ENCODE results near the gene OPRD1.
"Not testable (repeated sequence)": the region's sequence is repeated elsewhere in the genome, so short reads cannot be mapped to it uniquely, and the experiment has no call there.

The OPRD1 gene

GRCh38 chr1:28811766-28812668, at the start of gene OPRD1:
Gene OPRD1, plus strand, starts transcription at chr1:28812170. Its CDS starts 214 bp downstream, at chr1:28812384.
- DNase-seq (ENCODE audit: low read depth) = no peak

GRCh38 chr1:28766532-28767183, 45.3 kb upstream of the OPRD1 start:
- DNase-seq (ENCODE audit: low read depth) = no peak

GRCh38 chr1:28770601-28771165, 41.3 kb upstream of the OPRD1 start:
- no peak for DNase-seq (ENCODE audit: low read depth)

- DNase-seq (ENCODE audit: low read depth) = not testable (repeated sequence)
Observed at GRCh38 chr1:28771921-28772320, 40.0 kb upstream of the OPRD1 start.

GRCh38 chr1:28773105-28773504, 38.9 kb upstream of the OPRD1 start:
- DNase-seq (ENCODE audit: low read depth) = no peak

DNA sequence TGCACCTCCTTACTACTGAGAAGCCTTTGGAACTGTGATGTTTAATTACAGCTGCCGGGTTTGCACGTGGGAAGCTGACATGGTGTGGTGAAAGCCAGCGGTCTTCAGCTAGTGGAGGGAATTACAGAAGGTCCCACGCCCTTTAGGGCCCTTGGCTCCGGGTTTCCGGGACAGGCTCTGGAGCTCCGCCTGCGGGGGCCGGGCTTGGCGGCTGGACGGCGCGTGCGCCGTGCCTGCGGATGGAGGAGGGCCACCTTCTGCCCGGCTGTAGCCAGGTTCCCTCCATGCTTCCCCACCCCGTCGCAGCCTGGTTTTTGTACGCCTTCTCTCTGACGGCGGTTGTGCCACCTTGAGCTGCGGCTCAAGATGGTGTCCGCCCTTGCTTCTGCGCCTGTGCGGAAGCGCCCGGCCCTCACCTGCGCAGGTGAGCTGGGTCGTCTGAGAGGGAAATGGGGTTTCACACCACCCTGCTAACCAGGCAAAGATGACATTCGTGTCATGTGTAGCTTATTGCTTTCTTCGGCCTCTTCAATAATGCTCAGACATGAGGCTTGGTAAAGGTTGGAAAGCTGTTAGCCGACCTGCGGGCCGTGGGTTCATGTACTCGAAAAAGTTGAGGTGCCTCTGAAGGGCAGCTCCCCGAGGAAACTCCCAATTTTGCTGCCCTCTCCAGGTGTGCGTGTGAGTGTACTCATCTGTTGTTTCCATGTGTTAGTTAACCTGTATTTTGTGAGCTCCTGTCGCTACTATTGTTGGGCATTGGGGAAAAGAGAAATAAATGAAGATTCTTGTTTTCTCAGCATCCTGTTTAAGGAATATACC, 36.6 kb upstream of the OPRD1 start:
- DNase-seq (ENCODE audit: low read depth) = peak; percentile 44

DNA sequence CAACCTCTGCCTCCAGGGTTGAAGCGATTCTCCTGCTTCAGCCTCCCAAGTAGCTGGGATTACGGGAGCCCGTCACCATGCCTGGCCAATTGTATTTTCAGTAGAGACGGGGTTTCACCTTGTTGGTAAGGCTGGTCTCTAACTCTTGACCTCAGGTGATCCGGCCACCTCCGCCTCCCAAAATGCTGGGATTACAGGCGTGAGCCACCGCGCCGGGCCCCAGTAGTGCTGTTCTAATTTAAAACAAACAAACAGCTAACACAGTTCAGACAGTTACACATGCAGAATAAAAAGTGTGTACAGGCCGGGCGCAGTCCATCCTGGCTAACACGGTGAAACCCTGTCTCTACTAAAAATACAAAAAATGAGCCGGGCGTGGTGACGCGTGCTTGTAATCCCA, 35.6 kb upstream of the OPRD1 start:
- no peak for DNase-seq (ENCODE audit: low read depth)

DNA sequence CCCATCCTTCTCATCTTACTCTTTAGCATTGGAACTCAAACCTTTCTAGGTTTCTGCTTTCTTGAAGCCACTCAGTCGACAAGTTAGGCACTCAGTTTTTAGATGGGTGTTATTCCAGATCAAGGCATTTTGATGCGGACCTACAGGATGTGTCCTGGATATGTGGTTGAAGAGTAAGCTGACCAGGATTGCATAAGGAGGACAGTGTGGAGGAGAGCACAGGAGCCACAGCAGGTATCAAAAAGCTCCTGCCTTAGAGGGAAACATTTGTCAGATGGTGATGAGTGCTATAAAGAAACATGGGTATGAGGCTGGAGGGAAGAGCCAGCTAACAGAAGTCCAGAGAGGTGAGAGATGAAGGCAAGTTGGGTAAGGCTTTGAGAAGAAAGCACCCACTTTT, 33.9 kb upstream of the OPRD1 start:
- DNase-seq (ENCODE audit: low read depth) = no peak

DNA sequence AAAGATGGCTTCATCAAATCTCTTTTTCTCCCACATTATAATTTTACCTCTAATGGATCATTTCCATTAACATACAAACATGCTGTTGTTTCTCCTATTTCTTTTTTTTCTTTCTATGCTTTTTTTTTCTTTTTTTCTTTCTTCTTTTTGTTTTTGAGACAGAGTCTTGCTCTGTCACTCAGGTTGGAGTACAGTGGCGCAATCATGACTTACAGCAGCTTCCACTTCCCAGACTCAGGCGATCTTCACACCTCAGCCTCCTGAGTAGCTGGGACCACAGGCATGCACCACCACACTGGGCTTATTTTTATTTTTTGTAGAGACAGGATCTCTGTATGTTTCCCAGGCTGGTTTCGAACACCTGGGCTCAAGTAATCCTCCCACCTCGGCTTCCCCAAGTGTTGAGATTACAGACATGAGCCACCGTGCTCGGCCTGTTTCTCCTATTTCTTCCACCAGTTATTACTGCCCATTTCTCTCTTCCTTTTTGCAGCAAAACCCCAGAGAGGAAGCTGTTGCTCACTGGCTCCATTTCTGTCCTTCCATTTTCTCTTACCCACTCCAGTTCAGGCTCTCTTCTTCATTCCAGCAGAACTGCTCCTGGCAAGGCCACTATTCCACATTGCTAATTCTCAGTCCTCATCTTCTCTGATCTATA, 32.1 kb upstream of the OPRD1 start:
- no peak for DNase-seq (ENCODE audit: low read depth)

GRCh38 chr1:28781305-28781704, 30.7 kb upstream of the OPRD1 start:
- DNase-seq (ENCODE audit: low read depth) = no peak

- no peak for DNase-seq (ENCODE audit: low read depth)
Observed at GRCh38 chr1:28782011-28782410, 30.0 kb upstream of the OPRD1 start.

DNA sequence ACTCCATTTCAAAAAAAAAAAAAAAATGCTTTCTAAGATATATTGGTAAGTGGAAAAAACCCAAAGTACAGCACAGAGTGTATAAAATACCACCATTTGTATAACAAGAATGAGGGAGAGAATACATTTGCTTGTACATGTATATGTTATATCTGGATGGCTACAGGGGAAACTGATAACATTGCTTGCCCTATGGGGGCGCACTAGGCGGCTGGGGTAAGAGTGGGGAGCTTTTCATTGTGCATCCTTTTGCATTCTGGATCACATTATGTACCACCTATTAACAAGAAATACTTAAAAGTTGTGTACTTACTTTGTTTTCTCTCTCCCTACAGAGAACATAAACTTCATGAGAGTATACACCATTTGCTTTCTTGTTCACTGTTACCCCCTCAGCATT, 28.6 kb upstream of the OPRD1 start:
- DNase-seq (ENCODE audit: low read depth) = no peak

DNA sequence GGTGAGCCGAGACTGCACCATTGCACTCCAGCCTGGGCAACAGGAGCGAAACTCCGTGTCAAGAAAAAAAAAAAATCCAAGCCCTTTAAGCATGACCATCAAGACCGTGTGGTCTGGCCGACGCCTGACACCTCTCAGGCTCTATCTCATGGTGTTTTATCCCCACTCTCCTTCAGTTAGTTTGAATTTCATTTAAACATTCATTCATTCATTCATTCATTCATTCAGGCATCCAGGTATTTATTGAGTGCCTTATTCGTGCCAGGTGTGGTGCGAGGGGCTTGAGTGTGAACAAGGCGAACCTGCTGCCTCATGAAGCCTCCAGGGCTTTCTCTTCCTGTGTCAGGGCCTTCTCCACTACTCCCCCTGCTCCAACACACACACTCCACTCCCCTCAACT, 22.6 kb upstream of the OPRD1 start:
- DNase-seq (ENCODE audit: low read depth) = no peak

DNA sequence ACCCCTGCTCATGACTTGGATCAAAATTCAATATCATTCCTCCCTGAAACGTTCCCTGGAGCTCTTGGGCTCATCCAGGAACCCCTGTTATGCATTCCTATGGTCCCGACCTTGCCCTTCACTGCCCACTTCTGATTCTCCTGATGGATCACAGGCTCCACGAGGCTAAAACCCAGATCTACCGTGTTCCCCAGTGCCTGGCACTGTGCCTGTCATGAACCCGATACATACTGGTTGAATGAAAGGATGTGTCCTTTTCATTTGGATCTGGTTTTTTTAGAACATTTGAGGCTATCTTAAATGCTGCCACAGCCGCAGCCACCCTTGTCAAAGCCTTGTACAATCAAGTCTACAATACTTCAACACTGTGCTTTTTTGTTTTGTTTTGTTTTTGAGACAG, 22.2 kb upstream of the OPRD1 start:
- no peak for DNase-seq (ENCODE audit: low read depth)

GRCh38 chr1:28790377-28791035, 21.5 kb upstream of the OPRD1 start:
- DNase-seq (ENCODE audit: low read depth) = no peak

DNA sequence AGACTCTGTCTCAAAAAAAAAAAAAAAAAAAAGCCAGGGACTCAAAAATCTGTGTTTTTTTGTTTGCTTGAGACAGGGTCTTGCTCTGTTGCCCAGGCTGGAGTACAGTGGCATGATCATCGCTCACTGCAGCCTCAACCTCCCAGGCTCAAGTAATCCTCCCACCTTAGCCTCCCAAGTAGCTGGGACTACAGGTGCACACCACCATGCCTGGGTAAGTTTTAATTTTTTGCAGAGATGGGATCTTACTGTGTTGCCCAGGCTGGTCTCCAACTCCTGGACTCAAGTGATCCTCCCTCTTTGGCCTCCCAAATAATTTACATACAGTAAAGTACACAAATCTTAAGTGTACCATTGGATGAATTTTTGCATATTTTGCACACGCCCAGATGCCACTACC, 20.0 kb upstream of the OPRD1 start:
- DNase-seq (ENCODE audit: low read depth) = not testable (repeated sequence)

- no peak for DNase-seq (ENCODE audit: low read depth)
Observed at GRCh38 chr1:28792644-28793121, 19.3 kb upstream of the OPRD1 start.

DNA sequence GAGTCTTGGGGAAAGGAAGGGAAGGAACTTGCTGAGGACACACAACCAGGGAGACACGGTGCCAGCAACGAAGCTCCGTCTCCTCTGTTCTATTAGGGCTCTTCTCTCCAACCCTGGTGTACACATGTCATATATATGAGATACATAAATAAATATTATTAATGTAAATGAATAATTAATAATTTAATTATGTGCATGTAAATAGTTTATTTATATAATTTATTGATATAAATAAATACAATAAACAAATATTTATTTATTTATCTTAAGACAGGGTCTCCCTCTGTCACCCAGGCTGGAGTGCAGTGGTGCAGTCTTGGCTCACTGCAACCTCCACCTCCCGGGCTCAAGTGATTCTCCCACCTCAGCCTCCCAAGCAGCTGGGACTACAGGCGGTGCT, 17.4 kb upstream of the OPRD1 start:
- not testable (repeated sequence) for DNase-seq (ENCODE audit: low read depth)

- DNase-seq (ENCODE audit: low read depth) = no peak
Observed at GRCh38 chr1:28796352-28797211, 15.4 kb upstream of the OPRD1 start.

GRCh38 chr1:28800324-28800723, 11.6 kb upstream of the OPRD1 start:
- no peak for DNase-seq (ENCODE audit: low read depth)
